ENCODE measurements around the gene LRRC63. TPM values are rescaled to one million over a fixed set of nuclear protein-coding genes. Genes with fewer than 3 reads are reported as not detected.
"Not testable (repeated sequence)": the region's sequence is repeated elsewhere in the genome, so short reads cannot be mapped to it uniquely, and the experiment has no call there.

Gene LRRC63
- polyA plus RNA-seq, 3 donors, result 0.14 to 0.28 (median 0.16) TPM

GRCh38 chr13:46235286-46235685 is 23.6 kb downstream of the LRRC63 start:
- DNase-seq, result no peak

DNA sequence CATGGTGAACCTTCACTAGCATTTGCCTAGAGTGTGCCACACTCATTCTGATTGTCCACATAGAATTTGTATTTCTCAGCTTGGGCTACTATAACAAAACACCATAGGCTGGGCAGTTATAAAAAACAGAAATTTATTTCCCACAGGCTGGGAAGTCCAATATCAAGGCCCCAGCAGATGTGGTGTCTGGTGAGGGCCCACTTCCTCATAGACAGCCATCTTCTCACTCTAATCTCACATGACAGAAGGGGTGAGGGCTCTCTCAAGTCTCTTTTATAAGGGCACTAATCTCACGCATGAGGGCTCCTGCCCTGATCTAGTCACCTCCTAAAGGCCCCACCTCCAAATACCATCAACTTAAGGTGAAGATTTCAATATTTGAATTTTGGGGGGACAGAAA is 53.6 kb downstream of the LRRC63 start:
- no peak for DNase-seq

- DNase-seq, result no peak
Observed at GRCh38 chr13:46267166-46267565, 55.4 kb downstream of the LRRC63 start.

- DNase-seq, result no peak
Observed at GRCh38 chr13:46270416-46270815, 58.7 kb downstream of the LRRC63 start.

DNA sequence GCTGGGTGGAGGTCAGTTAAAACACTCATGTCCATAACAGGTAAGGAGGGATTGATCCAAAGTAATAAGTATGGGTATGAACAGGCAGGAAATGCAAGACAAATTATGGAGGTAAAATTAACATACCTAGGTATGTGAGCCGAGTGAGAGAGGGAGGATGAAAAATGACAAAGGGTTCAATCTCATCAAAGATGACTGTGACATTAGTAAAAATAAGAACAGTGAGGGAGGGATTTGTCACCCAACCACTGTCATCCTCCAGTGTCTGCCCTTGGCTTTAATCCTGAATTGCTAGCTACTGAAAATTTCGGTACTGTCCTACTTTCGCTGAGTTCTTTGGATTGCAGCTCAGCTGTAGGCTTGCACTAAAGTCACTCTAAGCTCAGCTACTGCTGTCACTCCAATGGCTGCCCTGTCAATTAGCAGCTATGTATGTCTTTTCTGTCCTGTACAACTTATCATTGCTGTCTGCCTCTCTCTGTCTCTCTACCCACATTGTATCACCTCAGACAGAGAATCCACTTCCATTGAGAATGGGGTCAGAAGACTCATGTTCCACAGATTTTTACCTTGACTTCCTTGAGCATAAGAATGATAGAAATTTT is 62.5 kb downstream of the LRRC63 start:
- DNase-seq, result no peak

DNA sequence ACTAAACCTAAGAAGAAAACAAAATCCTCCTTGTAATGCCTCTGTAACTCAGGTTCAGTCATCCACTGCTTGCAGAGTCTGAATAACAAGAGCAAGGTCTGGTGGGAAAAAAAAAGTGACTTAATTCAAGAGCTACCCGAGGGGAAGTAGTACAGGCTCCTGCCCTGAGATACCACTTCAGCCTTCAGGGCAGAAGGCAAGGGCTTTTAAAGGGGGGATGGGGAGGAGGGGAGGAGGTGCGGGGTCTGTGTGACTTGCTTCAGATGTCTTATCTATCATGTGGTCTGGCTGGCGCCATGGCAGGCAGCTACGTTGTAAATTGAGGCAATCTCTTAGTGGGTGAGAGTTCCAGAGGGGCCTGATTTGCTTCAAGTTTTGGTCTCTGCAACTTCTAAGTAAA is 66.7 kb downstream of the LRRC63 start:
- DNase-seq, result no peak

DNA sequence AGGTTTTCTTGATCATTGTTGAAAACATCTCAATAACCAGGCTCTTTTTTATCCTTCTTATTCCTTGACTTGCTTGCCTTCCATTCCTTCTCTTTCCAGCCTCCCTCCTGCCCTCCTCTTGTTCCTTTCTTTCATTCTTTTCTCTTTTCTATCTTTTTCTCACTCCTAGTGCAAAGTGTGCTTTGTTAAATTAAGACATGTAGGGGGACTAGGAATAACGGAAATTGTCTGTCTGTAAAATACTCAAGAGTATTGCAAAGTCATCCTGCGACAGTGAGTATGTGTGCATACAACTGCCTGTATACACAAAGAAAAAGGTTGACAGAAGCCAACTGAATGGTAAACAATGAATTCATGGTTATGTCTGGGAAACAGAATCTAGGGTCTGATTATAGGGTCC is 70.1 kb downstream of the LRRC63 start:
- DNase-seq, result no peak

GRCh38 chr13:46283912-46284824 is 72.4 kb downstream of the LRRC63 start:
- not testable (repeated sequence) for DNase-seq

DNA sequence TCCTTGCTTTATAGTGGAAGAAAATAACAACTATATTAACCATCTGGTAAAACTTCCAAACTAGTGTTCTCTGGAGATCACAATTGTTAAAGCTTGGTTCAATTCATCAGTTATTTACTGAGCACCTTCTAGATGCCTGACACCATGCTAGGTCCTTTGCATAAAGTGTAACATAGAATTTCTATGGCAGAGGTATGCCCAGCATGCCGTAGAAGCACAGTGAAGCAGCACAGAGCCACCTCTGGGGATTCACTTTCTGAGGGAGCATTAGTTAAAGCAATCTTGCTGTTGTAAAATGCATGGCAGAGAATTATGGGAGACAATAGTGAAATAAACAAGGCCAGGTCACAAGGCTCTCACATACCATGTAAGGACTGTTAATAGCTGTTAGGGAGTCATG is 75.2 kb downstream of the LRRC63 start:
- DNase-seq, result no peak

GRCh38 chr13:46288570-46289259 is 77.0 kb downstream of the LRRC63 start:
- peak; percentile 26 for DNase-seq

DNA sequence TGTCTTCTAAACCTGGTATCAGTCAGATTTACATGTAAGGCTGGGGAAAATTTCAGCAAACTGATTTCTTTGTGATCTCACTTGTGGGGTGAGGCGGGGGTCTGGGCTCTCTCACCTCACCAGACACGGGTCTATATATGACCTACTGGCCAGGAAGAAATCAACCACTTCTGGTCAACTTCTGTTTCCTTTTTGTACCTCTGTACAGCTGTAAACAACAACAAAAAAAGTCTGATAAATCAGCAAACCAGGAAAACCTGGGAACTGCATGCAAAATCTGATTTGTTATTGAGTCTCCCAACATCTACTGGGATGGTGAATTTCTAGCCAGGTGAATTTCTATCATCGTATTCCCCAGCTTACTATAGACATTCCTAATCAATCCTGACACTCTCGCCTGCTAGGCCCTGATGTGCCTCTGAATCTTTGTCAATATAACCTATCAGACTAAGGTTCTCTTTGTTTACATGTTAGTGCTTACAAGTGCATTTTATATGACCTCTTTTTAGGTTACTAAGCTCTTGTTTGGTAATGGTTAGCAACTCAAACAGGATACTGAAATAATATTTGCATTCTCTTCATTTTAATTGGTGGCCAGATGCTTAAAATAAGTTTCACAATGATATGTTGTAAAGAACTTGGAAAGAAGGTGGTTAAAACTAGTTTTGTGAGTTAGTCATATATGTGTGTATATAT is 77.7 kb downstream of the LRRC63 start:
- no peak for DNase-seq

DNA sequence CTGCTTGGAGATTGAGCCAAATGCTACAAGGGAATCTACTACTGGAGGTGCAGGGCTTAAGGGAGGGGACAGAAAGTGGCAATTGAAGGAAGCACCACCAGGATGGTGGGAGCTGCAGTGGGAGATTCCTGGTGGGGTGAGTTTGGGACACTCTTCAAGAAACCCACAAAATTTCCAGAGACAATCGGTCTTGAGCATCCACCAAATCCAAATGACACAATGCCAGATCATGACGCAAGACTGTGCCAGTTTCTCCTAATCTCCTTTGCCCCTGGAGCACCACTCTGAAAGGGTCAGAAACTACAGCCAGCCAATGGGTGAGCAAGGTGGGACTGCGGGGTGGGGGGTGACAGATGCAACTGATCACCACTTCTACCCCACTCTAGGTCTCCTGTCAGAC is 78.7 kb downstream of the LRRC63 start:
- no peak for DNase-seq

DNA sequence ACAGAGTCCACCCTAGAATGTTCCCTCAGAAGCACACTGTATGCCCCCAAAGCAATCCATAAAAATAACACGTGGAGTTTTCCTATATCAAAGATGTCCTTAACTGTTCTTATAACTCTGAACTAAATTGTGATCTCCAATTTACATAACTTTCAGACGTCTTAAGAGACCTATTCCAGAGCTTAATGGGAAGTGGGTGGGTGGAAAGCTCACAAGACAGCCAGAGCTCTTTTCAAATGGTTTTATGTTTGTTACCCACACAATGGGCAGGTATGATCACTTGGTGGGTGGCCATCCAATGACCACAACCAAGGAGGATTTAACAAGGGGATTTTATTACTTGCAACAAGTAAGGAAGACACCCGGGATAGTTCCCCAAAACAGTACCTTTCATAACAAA is 81.7 kb downstream of the LRRC63 start:
- no peak for DNase-seq

DNA sequence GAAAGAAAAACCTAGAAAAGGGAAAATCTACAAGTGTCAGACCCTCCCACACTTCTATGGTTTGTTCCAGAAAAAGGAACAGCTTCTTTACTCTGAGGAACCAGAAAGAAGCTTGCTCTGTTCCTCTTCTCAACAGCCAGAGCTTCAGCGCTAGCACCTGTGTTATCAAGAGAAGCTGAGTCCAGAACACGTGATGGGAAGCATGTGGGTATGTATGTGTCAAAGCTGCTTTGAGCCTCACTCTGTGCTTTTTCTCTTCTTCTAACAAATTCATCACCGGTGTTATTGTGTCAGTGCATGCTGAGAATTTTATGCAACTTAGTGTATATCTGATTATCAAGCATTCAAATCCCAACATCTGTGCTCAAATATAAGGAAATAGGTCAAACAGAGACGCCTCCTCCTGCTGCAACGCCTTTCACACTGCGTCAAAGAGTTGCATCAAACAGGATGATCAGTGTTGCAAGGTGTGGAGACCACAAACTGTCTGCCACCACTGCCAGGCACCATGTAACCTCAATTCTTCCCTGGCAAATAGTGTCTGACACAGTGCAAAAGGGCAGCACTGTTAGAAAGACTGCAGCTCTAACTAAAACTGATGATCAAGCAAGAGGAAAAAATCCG is 83.9 kb downstream of the LRRC63 start:
- no peak for DNase-seq

- DNase-seq, result no peak
Observed at GRCh38 chr13:46296115-46296822, 84.5 kb downstream of the LRRC63 start.

DNA sequence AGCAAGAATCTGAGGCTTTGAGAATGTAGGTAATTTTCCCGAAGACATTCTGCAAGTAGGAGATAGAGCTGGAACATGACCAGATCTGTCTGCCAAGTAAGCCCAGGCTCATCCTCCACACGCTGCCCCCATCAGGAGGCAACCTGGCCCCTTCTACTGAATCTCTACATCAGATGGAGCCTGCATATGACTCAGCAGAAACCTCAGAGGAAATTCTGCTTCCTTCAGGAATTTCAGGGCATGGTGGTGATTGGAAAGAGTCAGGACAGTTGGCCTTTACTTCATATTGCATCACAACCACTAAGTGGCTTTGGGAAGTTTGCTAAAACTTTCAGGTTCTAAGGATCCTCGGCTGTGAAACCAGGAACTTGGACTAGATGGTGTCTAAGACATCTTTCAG is 85.2 kb downstream of the LRRC63 start:
- DNase-seq, result no peak

- no peak for DNase-seq
Observed at GRCh38 chr13:46297361-46297811, 85.7 kb downstream of the LRRC63 start.

DNA sequence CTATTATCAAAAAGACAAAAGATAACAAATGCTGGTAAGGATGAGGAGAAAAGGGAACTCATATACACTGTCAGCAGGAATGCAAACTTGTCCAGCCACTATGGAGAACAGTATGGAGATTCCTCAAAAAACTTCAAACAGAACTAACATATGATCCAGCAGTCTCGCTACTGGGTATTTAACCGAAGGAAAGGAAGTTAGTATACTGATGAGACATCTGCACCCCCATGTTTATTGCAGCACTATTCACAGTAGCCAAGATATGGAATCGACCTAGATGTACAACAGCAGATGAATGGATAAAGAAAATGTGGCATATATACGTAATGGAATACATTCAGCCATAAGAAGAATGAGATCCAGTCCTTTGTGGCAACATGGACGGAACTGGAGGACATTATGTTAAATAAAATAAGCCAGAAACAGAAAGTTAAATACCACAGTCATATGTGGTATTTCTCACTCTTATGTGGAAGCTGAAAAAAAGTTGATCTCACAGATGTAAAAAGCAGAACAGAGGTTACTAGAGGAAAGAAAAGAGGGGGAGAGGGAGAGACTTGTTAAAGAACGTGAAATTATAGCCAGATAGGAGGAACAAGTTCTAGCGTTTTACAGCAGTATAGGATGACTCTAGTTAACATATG is 92.1 kb downstream of the LRRC63 start:
- no peak for DNase-seq

GRCh38 chr13:46304546-46304945 is 92.8 kb downstream of the LRRC63 start:
- DNase-seq, result no peak

- DNase-seq, result no peak
Observed at GRCh38 chr13:46307554-46307953, 95.8 kb downstream of the LRRC63 start.
